Suprapubic skin (tissue), 3 donors: ENCODE data around the gene DPYSL3.

ENCODE experiments used
- CTCF ChIP-seq, 2 donors: fragments of 200-600 bp in 1 of 2; fragments of 450-650 bp in 1 of 2; sonication (generic) in 1 of 2; IDR thresholded peaks; one replicate each; pipeline ENCODE4 v1.5.1; 2016 to 2019; ENCODE audit warnings: antibody characterized with exemption in 2 of 2, mild to moderate bottlenecking in 1 of 2, moderate library complexity in 1 of 2
- POLR2AphosphoS5 ChIP-seq, 3 donors: sonication (generic); formaldehyde crosslinking; IDR thresholded peaks; one replicate each; pipeline ENCODE4 v1.6.1; 2017; ENCODE audit warnings: antibody characterized with exemption in 3 of 3

DNA sequence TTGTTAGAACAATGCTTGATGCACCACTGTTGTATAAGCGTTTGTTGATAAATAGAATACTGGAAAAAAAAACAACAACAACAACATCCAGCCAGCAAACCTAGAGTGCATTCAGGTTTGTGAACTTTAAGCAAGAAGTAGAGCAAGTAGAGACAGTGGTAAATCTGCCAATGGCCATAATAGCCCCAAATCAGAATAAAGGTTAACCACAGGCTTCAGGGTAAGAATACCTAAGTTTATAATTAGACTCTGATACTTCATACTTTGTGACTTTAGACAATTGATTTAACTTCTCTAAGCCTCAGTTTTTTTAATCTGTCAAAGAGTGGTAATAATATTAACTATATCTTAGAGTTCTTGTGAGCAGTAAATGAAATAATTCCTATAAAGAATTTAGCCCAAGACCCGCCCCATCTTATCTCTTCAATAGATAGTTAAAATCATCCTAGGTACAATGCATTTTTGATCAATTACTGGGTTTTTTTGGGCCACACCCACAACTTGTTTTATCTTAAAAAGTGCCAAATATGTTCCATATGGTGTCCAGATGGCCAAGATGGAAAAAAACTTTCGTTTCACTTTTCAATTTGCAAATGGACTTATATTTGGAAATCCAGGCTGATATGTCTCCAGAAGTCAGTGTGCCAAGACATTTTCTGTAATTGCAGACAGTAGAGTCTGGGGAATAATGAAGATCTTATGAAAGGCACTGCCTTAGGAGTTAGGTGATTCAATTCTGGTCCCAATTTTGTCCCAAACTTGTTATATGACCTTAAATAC, 24.5 kb upstream of the DPYSL3 start:
- TF ChIP-seq POLR2AphosphoS5 (IDR thresholded peaks at IDR 0.05), result peak in 1 of 3 donors; percentile 28
- no peak for TF ChIP-seq CTCF (IDR thresholded peaks at IDR 0.05)
